WTC11 (cell line): ENCODE data around the gene CABP2.

ENCODE experiments used
- CBFB ChIP-seq: sonication (generic); formaldehyde crosslinking; IDR thresholded peaks from 2 replicates; pipeline ENCODE4 v1.8.1; 2022; ENCODE audit warnings: mild to moderate bottlenecking, low read depth, missing genetic modification reagents
- CTCF ChIP-seq: fragments of 200-600 bp; IDR thresholded peaks from 2 replicates; pipeline ENCODE4 v1.8.0; 2022; ENCODE audit warnings: antibody characterized with exemption
- E2F1 ChIP-seq: sonication (generic); formaldehyde crosslinking; IDR thresholded peaks from 2 replicates; pipeline ENCODE4 v1.8.0; 2022; ENCODE audit warnings: mild to moderate bottlenecking, missing genetic modification reagents
- FOXJ3 ChIP-seq: sonication (generic); formaldehyde crosslinking; IDR thresholded peaks from 2 replicates; pipeline ENCODE4 v1.9.0; 2021; ENCODE audit warnings: missing genetic modification reagents, mild to moderate bottlenecking, borderline replicate concordance
- JUN ChIP-seq: sonication (generic); formaldehyde crosslinking; IDR thresholded peaks from 2 replicates; pipeline ENCODE4 v1.8.0; 2023; ENCODE audit warnings: mild to moderate bottlenecking, missing genetic modification reagents
- NR1H2 ChIP-seq: sonication (generic); formaldehyde crosslinking; IDR thresholded peaks from 2 replicates; pipeline ENCODE4 v1.9.0; 2021; ENCODE audit warnings: mild to moderate bottlenecking, moderate library complexity, missing genetic modification reagents
- ZBTB21 ChIP-seq: sonication (generic); formaldehyde crosslinking; IDR thresholded peaks from 2 replicates; pipeline ENCODE4 v1.8.1; 2023; ENCODE audit warnings: mild to moderate bottlenecking, missing genetic modification reagents, borderline replicate concordance
- ZBTB43 ChIP-seq: sonication (generic); formaldehyde crosslinking; IDR thresholded peaks from 2 replicates; pipeline ENCODE4 v1.8.1; 2023; ENCODE audit warnings: mild to moderate bottlenecking, missing genetic modification reagents

GRCh38 chr11:67522844-67523555 is at the start of gene CABP2:
- TF ChIP-seq CTCF: no peak
- TF ChIP-seq E2F1: no peak
- TF ChIP-seq CBFB: no peak
- TF ChIP-seq ZBTB21 (CRISPR knock-in tag): no peak
- TF ChIP-seq JUN (CRISPR knock-in tag): no peak
- no peak for TF ChIP-seq ZBTB43 (CRISPR knock-in tag)
- TF ChIP-seq NR1H2: no peak
- TF ChIP-seq FOXJ3 (CRISPR knock-in tag): no peak
